SJSA1 (cell line): ENCODE measurements around the gene KCNMB4. TPM values are rescaled to one million over a fixed set of nuclear protein-coding genes. Genes with fewer than 3 reads are reported as not detected.

ENCODE experiments used
- DNase-seq, 2 experiments: peaks; one replicate each; pipeline ENCODE4 v3.0.0-alpha.2; 2015 to 2020; ENCODE audit warnings: low spot score in 2 of 2, low read depth in 1 of 2
- H3K27ac ChIP-seq: fragments of 250-450 bp; sonication (Bioruptor Pico); 2 replicates; pipeline ENCODE4 v1.5.1; 2020; ENCODE audit warnings: mild to moderate bottlenecking, moderate library complexity
- H3K27me3 ChIP-seq: fragments of 250-450 bp; sonication (Bioruptor Pico); replicated peaks from 2 replicates; pipeline ENCODE4 v1.5.1; 2020; ENCODE audit warnings: mild to moderate bottlenecking, moderate library complexity
- H3K36me3 ChIP-seq: fragments of 250-450 bp; sonication (Bioruptor Pico); 2 replicates; pipeline ENCODE4 v1.5.1; 2020; ENCODE audit warnings: mild to moderate bottlenecking
- H3K4me1 ChIP-seq: fragments of 250-450 bp; sonication (Bioruptor Pico); replicated peaks from 2 replicates; pipeline ENCODE4 v1.6.1; 2021; ENCODE audit warnings: mild to moderate bottlenecking
- H3K4me3 ChIP-seq: fragments of 250-450 bp; sonication (Bioruptor Pico); 2 replicates; pipeline ENCODE4 v1.5.1; 2020; ENCODE audit warnings: mild to moderate bottlenecking
- H3K9me3 ChIP-seq: fragments of 250-450 bp; sonication (Bioruptor Pico); replicated peaks from 2 replicates; pipeline ENCODE4 v1.5.1; 2020; ENCODE audit warnings: mild to moderate bottlenecking
- total RNA-seq: library from RNA; depleted of rRNA; stranded (reverse); fragments of >200 nt; shearing (Covaris generic); gene quantifications from 2 replicates; pipeline ENCODE4 v1.2.3, GENCODE V29; 2014

The KCNMB4 gene
- total RNA-seq, 1 experiment from 2014 or later, result 0.21 TPM

- Histone ChIP-seq H3K4me1 (no peaks in the 10 kb centered on the region), H3K4me3 (no peak overlapping the region), H3K27me3 (no peaks in the 10 kb centered on the region), H3K36me3 (no peaks in the 10 kb centered on the region), H3K9me3 (no peaks in the 10 kb centered on the region), H3K27ac (no peak overlapping the region)
- no peak for DNase-seq
Observed at GRCh38 chr12:70427611-70428010, 61.5 kb downstream of the KCNMB4 start.

GRCh38 chr12:70430400-70430799 is 64.3 kb downstream of the KCNMB4 start:
- DNase-seq, result no peak
- Histone ChIP-seq H3K4me1 (no peaks in the 10 kb centered on the region), H3K4me3 (no peak overlapping the region), H3K27me3 (no peaks in the 10 kb centered on the region), H3K36me3 (no peaks in the 10 kb centered on the region), H3K9me3 (no peaks in the 10 kb centered on the region), H3K27ac (no peak overlapping the region)

GRCh38 chr12:70436836-70437235 is 70.7 kb downstream of the KCNMB4 start:
- Histone ChIP-seq H3K36me3 (no peaks in the 10 kb centered on the region), H3K9me3 (no peaks in the 10 kb centered on the region), H3K4me3 (no peak overlapping the region), H3K4me1 (no peaks in the 10 kb centered on the region), H3K27ac (no peak overlapping the region), H3K27me3 (no peaks in the 10 kb centered on the region)
- no peak for DNase-seq

GRCh38 chr12:70443062-70443673 is 77.1 kb downstream of the KCNMB4 start:
- DNase-seq, result no peak
- no peak overlapping the region for H3K27ac ChIP-seq
- no peaks in the 10 kb centered on the region for H3K4me1 ChIP-seq
- no peaks in the 10 kb centered on the region for H3K27me3 ChIP-seq
- no peak overlapping the region for H3K4me3 ChIP-seq
- no peaks in the 10 kb centered on the region for H3K36me3 ChIP-seq
- H3K9me3 ChIP-seq, result no peaks in the 10 kb centered on the region

GRCh38 chr12:70444903-70445302 is 78.8 kb downstream of the KCNMB4 start:
- Histone ChIP-seq H3K4me1 (no peaks in the 10 kb centered on the region), H3K9me3 (peaks cover under 1% of the 10 kb centered on the region; the same call in 1 of the 2 replicates), H3K4me3 (no peak overlapping the region), H3K36me3 (no peaks in the 10 kb centered on the region), H3K27me3 (no peaks in the 10 kb centered on the region), H3K27ac (no peak overlapping the region)
- no peak for DNase-seq

- no peaks in the 10 kb centered on the region for H3K36me3 ChIP-seq
- H3K9me3 ChIP-seq, result peaks cover 7% of the 10 kb centered on the region; the same call in 1 of the 2 replicates
- no peaks in the 10 kb centered on the region for H3K27me3 ChIP-seq
- no peaks in the 10 kb centered on the region for H3K4me1 ChIP-seq
- DNase-seq, result no peak
- H3K27ac ChIP-seq, result no peak overlapping the region
- H3K4me3 ChIP-seq, result no peak overlapping the region
Observed at GRCh38 chr12:70448371-70448770, 82.3 kb downstream of the KCNMB4 start.

GRCh38 chr12:70449074-70449752 is 83.1 kb downstream of the KCNMB4 start:
- no peak for DNase-seq

GRCh38 chr12:70449753-70450341 is 83.8 kb downstream of the KCNMB4 start:
- no peak for DNase-seq
- H3K9me3 ChIP-seq, result peaks cover 7% of the 10 kb centered on the region; the same call in 1 of the 2 replicates
- no peaks in the 10 kb centered on the region for H3K27me3 ChIP-seq
- no peaks in the 10 kb centered on the region for H3K4me1 ChIP-seq
- H3K27ac ChIP-seq, result no peak overlapping the region
- no peaks in the 10 kb centered on the region for H3K36me3 ChIP-seq
- no peak overlapping the region for H3K4me3 ChIP-seq

More at GRCh38 chr12:70449074-70449752, 83.1 kb downstream of the KCNMB4 start:
- Histone ChIP-seq H3K27ac (no peak overlapping the region), H3K4me1 (no peaks in the 10 kb centered on the region), H3K9me3 (peaks cover 7% of the 10 kb centered on the region; the same call in 1 of the 2 replicates), H3K36me3 (no peaks in the 10 kb centered on the region), H3K4me3 (no peak overlapping the region), H3K27me3 (no peaks in the 10 kb centered on the region)

- no peak for DNase-seq
- Histone ChIP-seq H3K27me3 (no peaks in the 10 kb centered on the region), H3K9me3 (peaks cover 7% of the 10 kb centered on the region; the same call in 1 of the 2 replicates), H3K36me3 (no peaks in the 10 kb centered on the region), H3K4me3 (no peak overlapping the region), H3K27ac (no peak overlapping the region), H3K4me1 (no peaks in the 10 kb centered on the region)
Observed at GRCh38 chr12:70451528-70451927, 85.4 kb downstream of the KCNMB4 start.

GRCh38 chr12:70456953-70457352 is 90.9 kb downstream of the KCNMB4 start:
- H3K27me3 ChIP-seq, result no peaks in the 10 kb centered on the region
- no peak for DNase-seq

GRCh38 chr12:70459786-70460185 is 93.7 kb downstream of the KCNMB4 start:
- DNase-seq, result no peak
- Histone ChIP-seq H3K4me1 (no peaks in the 10 kb centered on the region), H3K4me3 (no peak overlapping the region), H3K27me3 (no peaks in the 10 kb centered on the region), H3K9me3 (no peaks in the 10 kb centered on the region; the same call in 1 of the 2 replicates), H3K36me3 (no peaks in the 10 kb centered on the region), H3K27ac (no peak overlapping the region)

More at GRCh38 chr12:70456953-70457352, 90.9 kb downstream of the KCNMB4 start:
- Histone ChIP-seq H3K9me3 (no peaks in the 10 kb centered on the region), H3K36me3 (no peaks in the 10 kb centered on the region), H3K4me3 (no peak overlapping the region), H3K27ac (no peak overlapping the region), H3K4me1 (no peaks in the 10 kb centered on the region)

- H3K36me3 ChIP-seq, result no peaks in the 10 kb centered on the region
- H3K27ac ChIP-seq, result no peak overlapping the region
- no peaks in the 10 kb centered on the region for H3K27me3 ChIP-seq
- no peaks in the 10 kb centered on the region; the same call in 1 of the 2 replicates for H3K9me3 ChIP-seq
- DNase-seq, result no peak
- H3K4me1 ChIP-seq, result no peaks in the 10 kb centered on the region
- H3K4me3 ChIP-seq, result no peak overlapping the region
Observed at GRCh38 chr12:70463997-70464396, 97.9 kb downstream of the KCNMB4 start.

GRCh38 chr12:70466753-70467152 is 100.7 kb downstream of the KCNMB4 start:
- Histone ChIP-seq H3K4me3 (no peak overlapping the region), H3K27me3 (no peaks in the 10 kb centered on the region), H3K9me3 (no peaks in the 10 kb centered on the region; the same call in 1 of the 2 replicates), H3K36me3 (no peaks in the 10 kb centered on the region), H3K27ac (no peak overlapping the region), H3K4me1 (no peaks in the 10 kb centered on the region)
- DNase-seq, result no peak

- H3K4me3 ChIP-seq, result no peak overlapping the region
- no peaks in the 10 kb centered on the region for H3K36me3 ChIP-seq
- DNase-seq, result no peak
- no peaks in the 10 kb centered on the region; the same call in 1 of the 2 replicates for H3K9me3 ChIP-seq
- no peaks in the 10 kb centered on the region for H3K27me3 ChIP-seq
- H3K27ac ChIP-seq, result no peak overlapping the region
- no peaks in the 10 kb centered on the region for H3K4me1 ChIP-seq
Observed at GRCh38 chr12:70467476-70467875, 101.4 kb downstream of the KCNMB4 start.
